K562 (cell line): ENCODE results near the gene TSGA10IP. TPM values are rescaled to one million over a fixed set of nuclear protein-coding genes. Genes with fewer than 3 reads are reported as not detected.

Source experiments
- CCAR2 ChIP-seq: fragments of 200-400 bp; formaldehyde crosslinking; IDR thresholded peaks from 2 replicates; pipeline ENCODE4 v1.6.1; 2017; ENCODE audit warnings: mild to moderate bottlenecking, low read depth, low read length
- EGR1 ChIP-seq: fragments of 450-650 bp; conservative IDR thresholded peaks from 2 replicates; pipeline ENCODE4 v1.6.1; 2017; ENCODE audit warnings: mild to moderate bottlenecking
- EWSR1 ChIP-seq: fragments of 450-650 bp; IDR thresholded peaks from 2 replicates; pipeline ENCODE4 v1.6.1; 2018; ENCODE audit warnings: borderline replicate concordance, mild to moderate bottlenecking, low read depth, moderate library complexity; ENCODE audit not compliant: partially characterized antibody
- GABPB2 ChIP-seq: fragments of 250-450 bp; sonication (Bioruptor Pico); conservative IDR thresholded peaks from 2 replicates; pipeline ENCODE4 v1.5.1; 2021; ENCODE audit warnings: mild to moderate bottlenecking
- HDAC8 ChIP-seq: fragments of 450-650 bp; IDR thresholded peaks from 2 replicates; pipeline ENCODE4 v1.6.1; 2016; ENCODE audit warnings: mild to moderate bottlenecking, missing genetic modification characterization, moderate library complexity, missing compliant biosample characterization
- NR2C2 ChIP-seq, 2 experiments: fragments of 200-800 bp in 1 of 2; sonication (Bioruptor generic) in 1 of 2; sonication (generic) in 1 of 2; formaldehyde crosslinking in 1 of 2; IDR thresholded peaks; 2 replicates each; pipeline versions ENCODE4 v1.6.1 to v1.8.0; 2016 to 2022; ENCODE audit warnings: mild to moderate bottlenecking in 1 of 2, missing compliant biosample characterization in 1 of 2, missing genetic modification characterization in 1 of 2, missing genetic modification reagents in 1 of 2
- PML ChIP-seq: IDR thresholded peaks from 2 replicates; pipeline ENCODE4 v1.6.1; 2012; ENCODE audit warnings: low read length, inconsistent platforms
- POLR3A ChIP-seq: IDR thresholded peaks from 2 replicates; pipeline ENCODE4 v1.6.1; 2011; ENCODE audit warnings: borderline replicate concordance, mild to moderate bottlenecking, moderate library complexity; ENCODE audit not compliant: insufficient read length, insufficient read depth; ENCODE audit errors: extremely low read depth
- SMARCA5 ChIP-seq: fragments of 450-650 bp; IDR thresholded peaks from 2 replicates; pipeline ENCODE4 v1.6.1; 2016
- SNRNP70 ChIP-seq: fragments of 200-400 bp; formaldehyde crosslinking; optimal IDR thresholded peaks from 2 replicates; pipeline ENCODE3; 2017; ENCODE audit warnings: low read depth, low read length
- TEAD1 ChIP-seq, 2 experiments: fragments of 450-650 bp in 1 of 2; sonication (generic) in 1 of 2; formaldehyde crosslinking; IDR thresholded peaks; 2 replicates each; pipeline versions ENCODE4 v1.4.0 to v1.8.0; 2020 to 2022; ENCODE audit warnings: mild to moderate bottlenecking in 2 of 2, missing genetic modification reagents in 1 of 2
- ZNF140 ChIP-seq: fragments of 250-450 bp; sonication (Bioruptor Pico); IDR thresholded peaks from 2 replicates; pipeline ENCODE4 v1.8.0; 2021; ENCODE audit warnings: moderate library complexity, mild to moderate bottlenecking, inconsistent platforms
- ZNF274 ChIP-seq: IDR thresholded peaks from 2 replicates; pipeline ENCODE4 v1.6.1; 2011; ENCODE audit warnings: low read depth, mild to moderate bottlenecking, low read length, moderate library complexity, borderline replicate concordance
- ZNF3 ChIP-seq: fragments of 250-450 bp; sonication (Bioruptor Pico); IDR thresholded peaks from 2 replicates; pipeline ENCODE4 v1.5.0; 2021; ENCODE audit warnings: mild to moderate bottlenecking, moderate library complexity
- ZNF695 ChIP-seq: fragments of 450-650 bp; formaldehyde crosslinking; IDR thresholded peaks from 2 replicates; pipeline ENCODE4 v1.4.0; 2020; ENCODE audit warnings: mild to moderate bottlenecking, moderate library complexity
- ZNF707 ChIP-seq: fragments of 250-450 bp; sonication (Bioruptor Pico); conservative IDR thresholded peaks from 2 replicates; pipeline ENCODE4 v1.8.0; 2022; ENCODE audit warnings: inconsistent platforms, mild to moderate bottlenecking, moderate library complexity
- polyA plus RNA-seq, 8 experiments: library from polyadenylated mRNA; depleted of rRNA in 4 of 8; stranded (reverse) in 5 of 8; unstranded in 3 of 8; fragments of >200 nt; fragmentation: Nextera tagmentation in 2 of 8; fragmentation: Illumina TruSeq in 1 of 8; extraction: Ambion mirVana in 2 of 8; extraction: Trizol in 1 of 8; gene quantifications; 2 replicates each; pipeline versions ENCODE4 v1.2.1 to v1.2.3, GENCODE V29; 2011 to 2014; ENCODE audit warnings: inconsistent platforms in 1 of 8, missing spikeins in 1 of 8
- total RNA-seq, 7 experiments: library from RNA; depleted of rRNA in 6 of 7; stranded (reverse); fragments of >200 nt in 6 of 7; fragmentation: Illumina TruSeq in 2 of 7; extraction: Trizol in 2 of 7; gene quantifications; 2 replicates each; pipeline versions ENCODE4 v1.2.1 to v1.2.3, GENCODE V29; 2011 to 2021; ENCODE audit warnings: low replicate concordance in 1 of 7
- TF ChIP-seq, protein P1 (sequence below): fragments of 250-450 bp; sonication (Bioruptor Pico); IDR thresholded peaks from 2 replicates; pipeline ENCODE4 v1.4.0; 2020; ENCODE audit warnings: mild to moderate bottlenecking
- TF ChIP-seq, protein P2 (sequence below): fragments of 250-450 bp; sonication (Bioruptor Pico); IDR thresholded peaks from 2 replicates; pipeline ENCODE4 v1.9.0; 2021; ENCODE audit warnings: mild to moderate bottlenecking
- TF ChIP-seq, protein P3 (sequence below): fragments of 450-650 bp; formaldehyde crosslinking; IDR thresholded peaks from 2 replicates; pipeline ENCODE4 v1.4.0; 2022; ENCODE audit warnings: mild to moderate bottlenecking, moderate library complexity
- TF ChIP-seq, protein P4 (sequence below): fragments of 450-650 bp; IDR thresholded peaks from one replicate; pipeline ENCODE4 v1.6.1; 2018; ENCODE audit warnings: mild to moderate bottlenecking, moderate library complexity; ENCODE audit not compliant: partially characterized antibody
- TF ChIP-seq, protein P5 (sequence below): sonication (generic); formaldehyde crosslinking; IDR thresholded peaks from 2 replicates; pipeline ENCODE4 v1.4.0; 2020; ENCODE audit warnings: mild to moderate bottlenecking, missing genetic modification reagents

TSGA10IP gene
- total and polyA plus RNA-seq, 9 of the 15 experiments (the other 6 are each of a cell fraction or from before 2014, with no cell fraction given) = not detected

DNA sequence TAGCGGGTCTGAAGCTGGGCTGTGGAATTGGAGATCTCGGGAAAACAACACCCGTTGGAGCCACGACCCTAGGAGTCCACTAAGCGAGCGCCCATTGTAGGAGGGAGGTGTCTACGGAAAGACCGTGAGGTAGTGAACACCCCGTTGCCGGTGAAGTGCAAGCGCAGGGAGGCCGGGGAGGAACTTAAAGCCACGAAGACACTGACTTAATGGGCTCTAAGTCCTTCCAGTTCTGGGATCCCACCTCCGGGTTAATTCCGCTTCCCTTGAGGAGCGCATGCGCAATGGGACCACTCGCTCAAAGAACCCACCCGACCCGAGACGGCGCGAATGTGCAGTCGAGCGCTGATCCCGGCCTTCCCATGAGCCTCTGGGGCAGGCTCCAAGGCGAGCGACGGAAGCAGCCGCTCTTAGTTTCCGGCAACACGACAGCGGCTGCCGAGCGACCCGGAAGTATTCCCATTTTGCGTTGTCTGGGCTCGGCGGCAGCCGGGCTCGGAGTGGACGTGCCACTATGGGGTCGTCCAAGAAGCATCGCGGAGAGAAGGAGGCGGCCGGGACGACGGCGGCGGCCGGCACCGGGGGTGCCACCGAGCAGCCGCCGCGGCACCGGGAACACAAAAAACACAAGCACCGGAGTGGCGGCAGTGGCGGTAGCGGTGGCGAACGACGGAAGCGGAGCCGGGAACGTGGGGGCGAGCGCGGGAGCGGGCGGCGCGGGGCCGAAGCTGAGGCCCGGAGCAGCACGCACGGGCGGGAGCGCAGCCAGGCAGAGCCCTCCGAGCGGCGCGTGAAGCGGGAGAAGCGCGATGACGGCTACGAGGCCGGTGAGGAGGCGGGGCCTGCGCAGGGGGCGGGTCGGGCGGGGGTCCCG lies 16.2 kb downstream of the TSGA10IP start, which contains the start of gene SART1 (continued):
- TF ChIP-seq EWSR1 (no peak), CCAR2 (no peak), NR2C2 (CRISPR knock-in tag; IDR thresholded peaks at IDR 0.05) (peak; percentile 99), NR2C2 (tag; IDR thresholded peaks at IDR 0.05) (peak; percentile 99), SNRNP70 (no peak), TEAD1 (CRISPR knock-in tag; IDR thresholded peaks at IDR 0.05) (no peak), ZNF695 (CRISPR knock-in tag) (no peak), ZNF274 (no peak), PML (peak; percentile 78), SMARCA5 (no peak), HDAC8 (tag) (0 out of 2 replicates have a peak, but pooled peaks have one; percentile 28), EGR1 (0 out of 2 replicates have a peak, but pooled peaks have one; percentile 18), ZNF140 (peak; percentile 64; the same call in 1 of the 2 replicates), GABPB2 (CRISPR knock-in tag) (no peak), ZNF707 (CRISPR knock-in tag) (no peak), POLR3A (no peak), ZNF3 (CRISPR knock-in tag) (no peak)
- TF ChIP-seq, protein P1, sequence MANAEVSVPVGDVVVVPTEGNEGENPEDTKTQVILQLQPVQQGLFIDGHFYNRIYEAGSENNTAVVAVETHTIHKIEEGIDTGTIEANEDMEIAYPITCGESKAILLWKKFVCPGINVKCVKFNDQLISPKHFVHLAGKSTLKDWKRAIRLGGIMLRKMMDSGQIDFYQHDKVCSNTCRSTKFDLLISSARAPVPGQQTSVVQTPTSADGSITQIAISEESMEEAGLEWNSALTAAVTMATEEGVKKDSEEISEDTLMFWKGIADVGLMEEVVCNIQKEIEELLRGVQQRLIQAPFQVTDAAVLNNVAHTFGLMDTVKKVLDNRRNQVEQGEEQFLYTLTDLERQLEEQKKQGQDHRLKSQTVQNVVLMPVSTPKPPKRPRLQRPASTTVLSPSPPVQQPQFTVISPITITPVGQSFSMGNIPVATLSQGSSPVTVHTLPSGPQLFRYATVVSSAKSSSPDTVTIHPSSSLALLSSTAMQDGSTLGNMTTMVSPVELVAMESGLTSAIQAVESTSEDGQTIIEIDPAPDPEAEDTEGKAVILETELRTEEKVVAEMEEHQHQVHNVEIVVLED (CRISPR knock-in tag) = peak; percentile 46; the same call in 1 of the 2 replicates
- TF ChIP-seq, protein P2, sequence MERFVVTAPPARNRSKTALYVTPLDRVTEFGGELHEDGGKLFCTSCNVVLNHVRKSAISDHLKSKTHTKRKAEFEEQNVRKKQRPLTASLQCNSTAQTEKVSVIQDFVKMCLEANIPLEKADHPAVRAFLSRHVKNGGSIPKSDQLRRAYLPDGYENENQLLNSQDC (CRISPR knock-in tag) = no peak
- TF ChIP-seq, protein P3, sequence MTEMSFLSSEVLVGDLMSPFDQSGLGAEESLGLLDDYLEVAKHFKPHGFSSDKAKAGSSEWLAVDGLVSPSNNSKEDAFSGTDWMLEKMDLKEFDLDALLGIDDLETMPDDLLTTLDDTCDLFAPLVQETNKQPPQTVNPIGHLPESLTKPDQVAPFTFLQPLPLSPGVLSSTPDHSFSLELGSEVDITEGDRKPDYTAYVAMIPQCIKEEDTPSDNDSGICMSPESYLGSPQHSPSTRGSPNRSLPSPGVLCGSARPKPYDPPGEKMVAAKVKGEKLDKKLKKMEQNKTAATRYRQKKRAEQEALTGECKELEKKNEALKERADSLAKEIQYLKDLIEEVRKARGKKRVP (CRISPR knock-in tag) = 0 out of 2 replicates have a peak, but pooled peaks have one; percentile 48
- TF ChIP-seq, protein P4, sequence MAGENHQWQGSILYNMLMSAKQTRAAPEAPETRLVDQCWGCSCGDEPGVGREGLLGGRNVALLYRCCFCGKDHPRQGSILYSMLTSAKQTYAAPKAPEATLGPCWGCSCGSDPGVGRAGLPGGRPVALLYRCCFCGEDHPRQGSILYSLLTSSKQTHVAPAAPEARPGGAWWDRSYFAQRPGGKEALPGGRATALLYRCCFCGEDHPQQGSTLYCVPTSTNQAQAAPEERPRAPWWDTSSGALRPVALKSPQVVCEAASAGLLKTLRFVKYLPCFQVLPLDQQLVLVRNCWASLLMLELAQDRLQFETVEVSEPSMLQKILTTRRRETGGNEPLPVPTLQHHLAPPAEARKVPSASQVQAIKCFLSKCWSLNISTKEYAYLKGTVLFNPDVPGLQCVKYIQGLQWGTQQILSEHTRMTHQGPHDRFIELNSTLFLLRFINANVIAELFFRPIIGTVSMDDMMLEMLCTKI = no peak
- TF ChIP-seq, protein P5, sequence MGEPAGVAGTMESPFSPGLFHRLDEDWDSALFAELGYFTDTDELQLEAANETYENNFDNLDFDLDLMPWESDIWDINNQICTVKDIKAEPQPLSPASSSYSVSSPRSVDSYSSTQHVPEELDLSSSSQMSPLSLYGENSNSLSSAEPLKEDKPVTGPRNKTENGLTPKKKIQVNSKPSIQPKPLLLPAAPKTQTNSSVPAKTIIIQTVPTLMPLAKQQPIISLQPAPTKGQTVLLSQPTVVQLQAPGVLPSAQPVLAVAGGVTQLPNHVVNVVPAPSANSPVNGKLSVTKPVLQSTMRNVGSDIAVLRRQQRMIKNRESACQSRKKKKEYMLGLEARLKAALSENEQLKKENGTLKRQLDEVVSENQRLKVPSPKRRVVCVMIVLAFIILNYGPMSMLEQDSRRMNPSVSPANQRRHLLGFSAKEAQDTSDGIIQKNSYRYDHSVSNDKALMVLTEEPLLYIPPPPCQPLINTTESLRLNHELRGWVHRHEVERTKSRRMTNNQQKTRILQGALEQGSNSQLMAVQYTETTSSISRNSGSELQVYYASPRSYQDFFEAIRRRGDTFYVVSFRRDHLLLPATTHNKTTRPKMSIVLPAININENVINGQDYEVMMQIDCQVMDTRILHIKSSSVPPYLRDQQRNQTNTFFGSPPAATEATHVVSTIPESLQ (CRISPR knock-in tag) = peak; percentile 89; the same call in 1 of the 2 replicates
